Effector memory CD4-positive, alpha-beta T cell (primary cell): ENCODE measurements around the gene SYT8.
"Not testable (repeated sequence)": the region's sequence is repeated elsewhere in the genome, so short reads cannot be mapped to it uniquely, and the experiment has no call there.

Experiments
- DNase-seq, 3 donors: peaks; one replicate each; pipeline ENCODE4 v3.0.0-alpha.2; 2020
- H3K27ac ChIP-seq: 2 replicates; pipeline ENCODE4 v1.7.0; 2013; ENCODE audit warnings: mild to moderate bottlenecking, low read length, moderate library complexity; ENCODE audit not compliant: insufficient read depth, poor library complexity, severe bottlenecking
- H3K27me3 ChIP-seq: replicated peaks from 2 replicates; pipeline ENCODE4 v1.7.0; 2013; ENCODE audit warnings: mild to moderate bottlenecking, low read length; ENCODE audit not compliant: insufficient read depth, control insufficient read depth, poor library complexity, severe bottlenecking
- H3K36me3 ChIP-seq: 2 replicates; pipeline ENCODE4 v1.7.0; 2013; ENCODE audit warnings: mild to moderate bottlenecking, low read length, moderate library complexity; ENCODE audit not compliant: control insufficient read depth, insufficient read depth
- H3K4me1 ChIP-seq: 2 replicates; pipeline ENCODE4 v1.7.0; 2013; ENCODE audit warnings: low read length, mild to moderate bottlenecking; ENCODE audit not compliant: control insufficient read depth, insufficient read depth, poor library complexity, severe bottlenecking
- H3K4me3 ChIP-seq: 2 replicates; pipeline ENCODE4 v1.7.0; 2013; ENCODE audit warnings: low read length, low read depth, mild to moderate bottlenecking; ENCODE audit not compliant: insufficient read depth, poor library complexity, severe bottlenecking
- H3K9me3 ChIP-seq: 2 replicates; pipeline ENCODE4 v1.7.0; 2013; ENCODE audit warnings: mild to moderate bottlenecking, low read length, moderate library complexity; ENCODE audit not compliant: control insufficient read depth

SYT8 gene

GRCh38 chr11:1868056-1868635 is 33.4 kb downstream of the SYT8 start:
- peaks cover 17% of the 10 kb centered on the region for H3K36me3 ChIP-seq
- no peak overlapping the region for H3K4me3 ChIP-seq
- DNase-seq = no peak
- H3K4me1 ChIP-seq = peaks cover 69% of the 10 kb centered on the region
- no peak overlapping the region for H3K27ac ChIP-seq
- H3K9me3 ChIP-seq = no peaks in the 10 kb centered on the region
- no peaks in the 10 kb centered on the region for H3K27me3 ChIP-seq

GRCh38 chr11:1868636-1869291 is 34.0 kb downstream of the SYT8 start:
- H3K27ac ChIP-seq = peak overlapping the region; percentile 36
- no peak for DNase-seq
- H3K4me1 ChIP-seq = peaks cover 64% of the 10 kb centered on the region
- peaks cover 17% of the 10 kb centered on the region for H3K36me3 ChIP-seq
- H3K9me3 ChIP-seq = no peaks in the 10 kb centered on the region
- no peak overlapping the region for H3K4me3 ChIP-seq
- H3K27me3 ChIP-seq = no peaks in the 10 kb centered on the region

GRCh38 chr11:1869427-1870325 is 34.9 kb downstream of the SYT8 start:
- peak overlapping the region; percentile 35 for H3K4me3 ChIP-seq
- H3K27ac ChIP-seq = peak overlapping the region; percentile 63
- DNase-seq = no peak

DNA sequence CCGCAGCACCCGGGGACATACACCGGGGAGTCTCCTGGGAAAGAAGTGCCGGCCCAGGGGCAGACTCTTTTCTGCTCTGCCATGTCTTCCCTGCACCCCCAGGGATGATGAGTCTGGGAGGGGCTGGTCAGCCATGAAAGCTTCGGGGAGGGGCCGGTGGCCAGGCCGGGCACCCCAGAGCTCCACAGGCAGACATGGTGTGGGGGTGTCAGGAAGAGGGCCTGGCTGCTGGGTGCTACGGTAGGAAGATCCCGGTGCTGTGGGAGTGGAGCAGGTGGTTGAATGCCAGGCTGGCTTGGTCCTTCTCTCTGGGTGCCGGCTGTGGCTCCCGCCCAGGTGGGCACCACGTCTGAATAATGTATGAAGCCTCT is 35.5 kb downstream of the SYT8 start:
- H3K27me3 ChIP-seq = no peaks in the 10 kb centered on the region
- peak overlapping the region; percentile 35 for H3K4me3 ChIP-seq
- H3K36me3 ChIP-seq = peaks cover 17% of the 10 kb centered on the region
- peaks cover 57% of the 10 kb centered on the region for H3K4me1 ChIP-seq
- H3K27ac ChIP-seq = peak overlapping the region; percentile 63
- no peaks in the 10 kb centered on the region for H3K9me3 ChIP-seq
- no peak for DNase-seq

More at GRCh38 chr11:1869427-1870325, 34.9 kb downstream of the SYT8 start:
- peaks cover 61% of the 10 kb centered on the region for H3K4me1 ChIP-seq
- no peaks in the 10 kb centered on the region for H3K27me3 ChIP-seq
- no peaks in the 10 kb centered on the region for H3K9me3 ChIP-seq
- peaks cover 17% of the 10 kb centered on the region for H3K36me3 ChIP-seq

DNA sequence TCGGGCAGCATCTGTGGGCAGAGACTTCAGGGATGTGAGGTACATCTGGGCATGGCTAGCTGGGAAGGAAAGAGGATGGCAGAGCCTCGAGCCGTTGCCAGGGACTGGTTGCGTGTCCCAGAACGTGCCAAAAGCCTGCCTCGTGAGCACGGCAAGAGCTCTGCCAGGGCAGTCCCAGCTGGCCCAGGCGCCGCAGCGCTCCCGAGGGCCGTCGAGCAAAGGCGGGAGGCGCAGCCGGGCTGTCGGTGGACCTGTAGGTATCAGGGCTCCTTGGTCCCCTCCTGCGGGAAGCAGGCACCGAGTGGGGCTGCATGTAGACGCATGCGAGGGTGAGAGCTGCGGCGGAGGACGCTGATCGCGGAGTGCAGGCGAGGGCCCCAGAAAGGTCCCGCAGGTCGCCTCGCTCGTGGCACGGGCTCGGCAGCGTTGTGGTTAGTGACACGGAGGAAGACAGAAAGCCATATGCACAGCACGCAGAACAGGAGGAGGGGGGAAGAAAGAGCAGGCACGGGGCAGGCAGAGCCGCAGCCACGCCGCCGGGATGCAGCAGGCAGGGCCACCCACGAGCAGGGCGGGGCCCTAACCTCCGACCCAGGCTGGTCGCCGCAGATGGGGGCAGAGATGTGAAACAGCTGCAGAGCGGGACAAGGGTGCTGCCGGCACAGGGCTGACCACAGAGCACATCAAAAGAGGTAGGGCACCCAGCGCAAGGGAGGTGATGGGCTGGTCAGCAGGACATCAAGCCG is 36.1 kb downstream of the SYT8 start:
- peak overlapping the region; percentile 63 for H3K27ac ChIP-seq
- peak overlapping the region; percentile 35 for H3K4me3 ChIP-seq
- H3K36me3 ChIP-seq = peaks cover 16% of the 10 kb centered on the region
- no peaks in the 10 kb centered on the region for H3K9me3 ChIP-seq
- no peaks in the 10 kb centered on the region for H3K27me3 ChIP-seq
- peaks cover 57% of the 10 kb centered on the region for H3K4me1 ChIP-seq
- peak; percentile 33 to 45 (median 34) for DNase-seq

- H3K9me3 ChIP-seq = no peaks in the 10 kb centered on the region
- no peak for DNase-seq
- H3K27ac ChIP-seq = peak overlapping the region; percentile 63
- H3K4me3 ChIP-seq = no peak overlapping the region
- H3K36me3 ChIP-seq = peaks cover 9% of the 10 kb centered on the region
- no peaks in the 10 kb centered on the region for H3K27me3 ChIP-seq
- H3K4me1 ChIP-seq = peaks cover 52% of the 10 kb centered on the region
Observed at GRCh38 chr11:1871531-1871930, 36.7 kb downstream of the SYT8 start.

GRCh38 chr11:1872267-1872985 is 37.6 kb downstream of the SYT8 start:
- DNase-seq = no peak
- peak overlapping the region; percentile 32 for H3K27ac ChIP-seq
- peaks cover 44% of the 10 kb centered on the region for H3K4me1 ChIP-seq
- H3K27me3 ChIP-seq = no peaks in the 10 kb centered on the region
- H3K36me3 ChIP-seq = peaks cover under 1% of the 10 kb centered on the region
- no peaks in the 10 kb centered on the region for H3K9me3 ChIP-seq
- H3K4me3 ChIP-seq = no peak overlapping the region

GRCh38 chr11:1873048-1873812 is 38.4 kb downstream of the SYT8 start:
- no peaks in the 10 kb centered on the region for H3K27me3 ChIP-seq

GRCh38 chr11:1873813-1874150 is 39.0 kb downstream of the SYT8 start:
- Histone ChIP-seq H3K4me1 (peaks cover 34% of the 10 kb centered on the region), H3K27ac (peak overlapping the region; percentile 11)
- H3K9me3 ChIP-seq, H3K36me3 ChIP-seq, H3K4me3 ChIP-seq, DNase-seq, H3K27me3 ChIP-seq: not testable (repeated sequence)

More at GRCh38 chr11:1873048-1873812, 38.4 kb downstream of the SYT8 start:
- Histone ChIP-seq H3K9me3 (no peaks in the 10 kb centered on the region), H3K4me1 (peaks cover 37% of the 10 kb centered on the region), H3K4me3 (no peak overlapping the region), H3K36me3 (no peaks in the 10 kb centered on the region), H3K27ac (peak overlapping the region; percentile 32)
- DNase-seq = no peak
